HG03280 (cell line): ENCODE results near the gene TADA2B.

Experiments
- ATAC-seq: cut with Tn5 transposase; IDR thresholded peaks from one replicate; pipeline ENCODE4 v1.9.1; 2021; ENCODE audit warnings: mild to moderate bottlenecking, moderate library complexity; ENCODE audit not compliant: unreplicated experiment

TADA2B gene

DNA sequence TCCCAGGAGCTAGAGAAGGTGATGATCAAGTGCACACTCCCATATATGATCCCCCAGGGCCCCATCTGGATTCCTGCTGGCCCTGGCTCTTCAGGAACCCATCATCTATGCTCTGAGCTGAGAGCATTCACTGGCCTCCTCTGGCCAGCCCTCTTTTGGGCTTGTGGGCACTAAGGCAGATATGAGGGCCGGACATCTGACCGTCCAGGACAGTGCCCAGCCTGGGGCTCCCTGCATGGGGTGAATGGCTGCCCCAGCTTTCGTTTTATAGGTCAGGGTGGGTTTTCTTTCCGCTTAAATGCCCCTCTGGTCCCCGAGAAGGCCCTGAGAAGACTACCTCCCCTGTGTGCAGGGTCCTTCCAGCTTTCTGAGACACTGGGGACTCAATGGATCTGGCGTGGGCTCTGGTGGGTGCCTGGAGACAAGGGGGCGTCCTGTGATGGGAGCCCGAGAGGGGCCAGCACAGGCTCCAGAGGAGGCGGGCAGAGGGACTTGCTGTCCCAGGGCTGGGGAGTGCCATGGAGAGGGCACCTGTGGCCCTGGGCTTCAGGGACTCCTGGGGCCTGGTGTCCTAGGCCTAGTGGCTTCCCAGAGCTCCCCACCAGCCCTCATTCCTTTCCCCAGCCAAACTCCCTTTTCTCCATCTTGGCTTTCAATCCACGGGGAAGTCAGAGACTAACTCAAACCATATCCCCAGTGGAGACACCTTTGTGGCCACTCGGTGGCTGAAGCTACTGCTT lies 64.2 kb downstream of the TADA2B start:
- no peak for ATAC-seq
